GM19238 (cell line): ENCODE results near the gene ANKRD13D.
A peak's percentile ranks its signal among the peaks of the same experiment; 100 is the strongest.

Experiments
- DNase-seq: peaks from one replicate; pipeline ENCODE4 v3.0.0; 2011; ENCODE audit warnings: low spot score; ENCODE audit not compliant: insufficient read length

Gene ANKRD13D

DNA sequence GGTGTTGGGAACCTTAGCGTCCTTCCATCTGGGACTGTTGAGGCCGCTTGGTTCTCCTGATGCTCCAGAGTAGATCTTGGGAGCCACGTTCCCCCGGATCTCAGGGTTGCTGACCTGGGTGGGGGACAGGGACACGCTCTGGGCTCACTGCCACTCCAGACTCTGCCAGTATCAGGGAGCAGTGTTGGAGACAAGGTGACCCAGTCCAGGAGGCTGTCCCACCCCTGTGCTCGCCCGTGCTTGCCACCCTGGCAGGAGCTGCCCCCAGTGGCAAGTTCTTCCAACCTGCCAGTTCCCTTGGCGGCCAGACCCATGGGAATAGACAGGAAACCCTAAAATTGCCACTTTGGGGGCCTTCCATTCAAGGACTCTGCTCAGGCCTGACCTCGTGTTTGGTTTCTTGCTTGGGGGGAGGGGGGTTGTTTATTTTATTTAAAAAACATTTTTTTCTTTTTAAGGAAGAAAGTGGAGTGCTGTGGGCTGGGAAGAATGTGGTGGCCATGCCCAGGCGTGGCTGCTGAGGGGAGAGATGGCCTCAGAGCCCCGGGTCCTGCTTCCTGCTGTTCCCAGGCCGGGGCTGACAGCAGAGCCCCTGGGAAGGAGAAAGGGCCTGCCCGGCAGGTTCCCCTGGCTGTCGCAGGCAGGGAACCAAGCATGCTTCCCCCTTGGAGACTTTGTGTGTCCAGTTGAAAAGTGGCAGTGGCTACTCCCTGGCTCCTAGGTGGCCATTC, 15.7 kb upstream of the ANKRD13D start:
- DNase-seq = no peak

DNA sequence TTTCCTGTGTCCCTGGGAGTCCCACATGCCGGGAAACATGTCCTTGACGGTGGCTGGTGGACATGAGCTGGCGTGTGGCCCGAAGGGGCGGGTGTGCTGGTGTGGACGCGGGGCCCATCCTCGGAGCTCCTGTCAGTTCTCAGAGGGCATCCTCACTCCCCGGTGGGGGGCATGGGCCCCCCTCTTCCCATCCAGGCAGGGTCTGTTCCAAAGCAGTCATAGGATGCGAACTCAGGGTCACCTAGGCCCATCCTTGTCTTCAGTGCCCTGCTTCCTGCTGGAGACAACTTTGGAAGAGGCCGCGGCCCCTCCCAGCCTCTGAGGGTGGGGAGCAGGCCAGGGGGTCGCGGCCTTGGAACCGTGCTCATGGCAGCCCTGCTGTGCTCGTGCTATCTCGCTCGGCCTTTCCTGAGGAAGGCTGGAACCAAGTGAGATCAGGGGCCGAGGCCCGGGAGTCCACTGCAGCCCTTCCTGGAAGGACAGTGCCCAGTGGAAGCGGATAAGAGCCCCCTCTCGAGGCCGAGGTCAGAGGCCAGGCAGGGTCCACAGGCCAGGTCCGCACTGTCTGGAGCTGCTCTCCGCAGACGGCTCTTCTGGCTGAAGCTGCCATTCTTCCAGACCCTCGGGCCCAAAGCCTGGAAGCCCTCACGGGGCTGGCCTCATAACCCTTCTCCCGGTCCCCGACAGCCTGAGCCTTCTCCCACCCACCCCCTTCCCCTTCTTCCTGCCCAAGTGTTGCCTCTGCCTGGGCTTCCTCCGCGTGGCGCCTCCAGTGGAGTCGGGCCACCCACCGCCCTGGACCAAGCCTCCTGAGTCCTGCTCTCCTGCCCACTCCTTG, 14.1 kb upstream of the ANKRD13D start:
- DNase-seq = no peak

DNA sequence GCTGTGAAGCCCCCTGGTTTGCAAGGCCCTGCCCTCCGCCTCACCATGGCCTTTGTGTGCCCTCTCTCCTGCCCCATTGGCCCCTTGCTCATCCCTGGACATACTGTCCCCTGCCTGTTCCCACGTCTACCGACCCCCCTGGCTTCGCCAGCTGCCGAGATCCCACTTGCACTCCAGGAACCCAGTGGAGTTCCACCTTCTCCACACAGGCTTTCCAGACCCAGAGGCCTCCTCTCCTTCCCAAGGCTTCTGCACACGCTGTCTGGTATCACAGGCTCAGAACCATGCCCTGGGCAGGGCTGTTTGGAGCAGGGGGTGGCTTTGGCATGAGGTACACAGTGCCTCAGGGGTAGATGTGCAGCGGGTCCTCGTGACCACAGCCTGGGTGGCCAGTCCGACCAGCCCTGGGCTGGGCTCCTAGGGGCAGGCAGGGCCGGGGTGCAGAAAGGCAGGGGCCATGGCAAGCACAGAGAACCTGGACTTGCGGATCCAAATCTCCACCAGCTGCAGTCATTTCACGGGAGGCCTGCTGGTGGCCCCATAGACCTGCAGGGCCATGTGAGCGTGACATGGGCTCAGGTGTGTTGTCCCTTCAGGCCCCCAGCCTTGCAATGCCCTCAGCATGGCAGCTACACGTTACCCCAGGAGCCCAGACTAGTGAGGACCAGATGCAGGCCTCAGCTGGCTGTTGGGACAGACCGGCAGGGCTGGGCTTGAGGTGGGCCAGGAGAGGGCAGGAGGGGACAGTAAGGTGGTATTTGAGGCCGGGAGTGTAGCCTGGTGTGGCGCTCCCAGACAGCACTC, 13.3 kb upstream of the ANKRD13D start:
- no peak for DNase-seq

DNA sequence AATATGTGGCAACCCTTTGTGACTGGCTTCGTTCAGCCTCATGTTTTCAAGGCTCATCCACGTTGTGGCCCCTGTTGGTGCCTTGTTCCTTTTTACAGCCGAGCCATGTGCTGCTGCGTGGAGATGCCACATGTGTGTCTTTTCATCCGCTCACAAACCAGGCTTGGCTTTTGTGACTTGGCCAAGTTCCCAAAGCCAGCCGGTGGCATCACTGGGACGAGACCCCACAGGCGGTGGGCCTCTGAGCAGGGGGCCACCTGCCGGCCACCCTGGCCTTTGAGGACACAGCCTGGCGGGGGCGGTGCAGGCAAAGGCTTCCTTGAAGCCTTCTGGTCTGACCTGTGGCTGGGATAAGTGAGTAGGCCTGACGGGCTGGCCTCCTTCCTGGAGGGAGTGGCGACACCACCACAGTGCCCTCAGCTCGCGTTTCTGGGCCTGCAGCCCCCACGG, 12.3 kb upstream of the ANKRD13D start:
- no peak for DNase-seq

- DNase-seq = peak; percentile 97
These were observed 11.7 kb upstream of the ANKRD13D start for GRCh38 chr11:67277231-67277961.

DNA sequence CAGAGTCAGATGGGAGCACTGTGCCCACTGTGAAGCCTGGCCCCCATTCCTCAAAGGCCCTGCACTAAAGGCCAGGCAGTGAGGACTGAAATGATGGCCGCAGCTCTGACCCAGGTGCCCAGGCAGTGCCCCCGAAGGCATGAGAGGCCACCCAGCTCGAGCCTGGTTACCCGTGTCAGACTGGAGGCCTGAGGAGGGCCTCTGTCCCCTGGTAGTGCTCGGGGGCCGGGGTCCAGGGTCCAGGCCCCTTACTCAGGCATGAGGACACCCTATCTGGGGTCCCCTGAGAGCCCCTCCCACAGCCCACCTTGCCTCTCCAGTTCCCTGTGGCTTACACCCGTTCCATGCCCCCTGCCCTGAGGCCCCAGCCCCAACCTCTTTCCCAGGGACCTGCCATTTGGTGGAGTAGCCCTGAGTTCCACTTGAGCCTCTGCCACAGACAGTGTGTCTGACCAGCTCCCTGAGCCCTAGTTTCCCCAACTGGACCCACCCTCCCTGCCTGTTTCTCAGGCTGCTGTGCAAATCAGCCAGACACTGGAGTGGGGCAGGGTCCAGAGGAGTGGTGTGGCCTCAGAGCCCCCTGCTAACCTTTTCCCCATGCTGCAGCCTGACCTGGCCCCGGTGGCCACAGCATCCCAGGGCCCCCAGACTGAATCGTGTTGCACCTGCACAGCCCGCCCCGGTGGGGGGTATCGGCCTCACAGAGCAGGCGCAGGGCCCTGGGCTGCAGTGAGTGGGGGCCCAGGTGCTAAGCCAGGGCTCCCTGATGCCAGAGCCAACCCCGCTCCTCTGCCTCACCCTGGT, 10.8 kb upstream of the ANKRD13D start:
- no peak for DNase-seq

DNA sequence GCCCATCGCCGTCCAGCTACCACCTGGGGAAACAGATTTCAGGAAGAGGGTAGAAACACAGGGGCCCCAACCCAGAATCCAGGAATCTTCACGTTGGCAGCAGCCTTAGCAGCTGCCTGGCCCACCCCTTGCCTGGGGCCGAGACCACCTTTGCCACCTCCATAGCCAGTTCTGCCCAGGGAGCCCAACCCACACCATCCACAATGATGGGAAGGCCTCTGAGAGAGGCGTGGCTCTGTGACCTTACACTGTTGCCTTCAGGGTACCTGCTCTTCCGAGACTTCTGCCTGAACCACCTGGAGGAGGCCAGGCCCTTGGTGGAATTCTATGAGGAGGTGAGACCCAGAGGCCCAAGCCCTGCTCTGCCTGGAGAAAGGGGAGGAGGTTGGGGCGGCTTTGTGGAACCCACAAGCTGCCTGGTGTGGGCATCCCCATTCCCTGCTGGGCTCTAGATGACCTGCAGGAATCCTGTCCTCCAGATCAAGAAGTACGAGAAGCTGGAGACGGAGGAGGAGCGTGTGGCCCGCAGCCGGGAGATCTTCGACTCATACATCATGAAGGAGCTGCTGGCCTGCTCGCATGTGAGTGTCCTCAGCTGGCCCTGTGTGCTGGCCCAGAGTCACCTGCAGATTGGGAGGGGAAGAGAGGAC, 10.0 kb upstream of the ANKRD13D start:
- no peak for DNase-seq

- no peak for DNase-seq
These were observed 9.3 kb upstream of the ANKRD13D start for GRCh38 chr11:67279589-67280340.

- DNase-seq = no peak
These were observed 8.7 kb upstream of the ANKRD13D start for GRCh38 chr11:67280341-67280787.

DNA sequence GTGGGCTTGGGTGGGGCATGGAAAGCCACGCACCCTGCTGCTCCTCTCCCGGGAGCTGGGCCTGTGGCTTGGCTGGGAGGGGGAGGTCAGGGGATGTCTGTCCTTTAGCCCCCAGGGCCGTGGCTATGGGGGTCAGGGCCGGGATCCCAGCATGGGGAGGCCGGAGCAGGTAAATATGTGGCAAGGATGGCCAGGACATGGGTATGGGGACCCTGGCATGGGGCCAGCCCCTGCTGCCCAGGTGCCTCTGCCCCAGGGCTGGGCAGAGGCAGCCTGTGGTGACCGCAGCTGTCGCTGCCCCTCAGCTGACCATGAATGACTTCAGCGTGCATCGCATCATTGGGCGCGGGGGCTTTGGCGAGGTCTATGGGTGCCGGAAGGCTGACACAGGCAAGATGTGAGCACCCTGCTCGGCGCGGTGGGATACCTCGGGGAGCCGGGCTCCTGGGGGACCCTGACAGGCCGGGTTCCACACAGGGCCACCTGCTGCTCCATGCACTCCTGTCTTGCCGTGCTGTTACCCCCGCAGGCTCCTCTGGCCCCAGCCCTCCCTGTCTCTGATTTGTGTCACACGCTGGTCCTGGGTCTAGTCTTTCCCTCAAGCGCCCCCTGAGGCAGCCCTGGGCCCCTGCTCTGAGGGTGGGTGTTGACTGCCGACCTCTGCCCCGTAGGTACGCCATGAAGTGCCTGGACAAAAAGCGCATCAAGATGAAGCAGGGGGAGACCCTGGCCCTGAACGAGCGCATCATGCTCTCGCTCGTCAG, 8.1 kb upstream of the ANKRD13D start:
- no peak for DNase-seq

DNA sequence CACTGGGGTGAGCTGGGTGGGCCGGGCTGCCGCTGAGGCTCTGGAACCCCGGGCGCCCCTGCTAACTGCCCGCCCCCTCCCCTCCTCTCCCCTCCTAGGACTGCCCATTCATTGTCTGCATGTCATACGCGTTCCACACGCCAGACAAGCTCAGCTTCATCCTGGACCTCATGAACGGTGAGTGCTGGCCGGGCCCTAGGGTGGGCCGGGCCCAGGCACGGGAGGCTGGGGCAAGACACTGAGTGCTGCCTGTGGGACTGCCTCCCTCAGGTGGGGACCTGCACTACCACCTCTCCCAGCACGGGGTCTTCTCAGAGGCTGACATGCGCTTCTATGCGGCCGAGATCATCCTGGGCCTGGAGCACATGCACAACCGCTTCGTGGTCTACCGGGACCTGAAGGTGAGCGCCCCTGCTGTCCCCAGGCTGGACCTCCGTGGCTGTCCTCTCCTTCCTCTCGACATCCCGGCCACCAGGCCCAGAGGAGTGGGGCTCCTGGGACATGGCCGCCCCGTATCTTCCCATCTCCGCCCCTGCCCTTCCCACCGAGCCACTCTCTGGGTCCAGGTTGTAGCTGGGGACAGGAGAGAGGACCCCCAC, 7.5 kb upstream of the ANKRD13D start:
- no peak for DNase-seq

DNA sequence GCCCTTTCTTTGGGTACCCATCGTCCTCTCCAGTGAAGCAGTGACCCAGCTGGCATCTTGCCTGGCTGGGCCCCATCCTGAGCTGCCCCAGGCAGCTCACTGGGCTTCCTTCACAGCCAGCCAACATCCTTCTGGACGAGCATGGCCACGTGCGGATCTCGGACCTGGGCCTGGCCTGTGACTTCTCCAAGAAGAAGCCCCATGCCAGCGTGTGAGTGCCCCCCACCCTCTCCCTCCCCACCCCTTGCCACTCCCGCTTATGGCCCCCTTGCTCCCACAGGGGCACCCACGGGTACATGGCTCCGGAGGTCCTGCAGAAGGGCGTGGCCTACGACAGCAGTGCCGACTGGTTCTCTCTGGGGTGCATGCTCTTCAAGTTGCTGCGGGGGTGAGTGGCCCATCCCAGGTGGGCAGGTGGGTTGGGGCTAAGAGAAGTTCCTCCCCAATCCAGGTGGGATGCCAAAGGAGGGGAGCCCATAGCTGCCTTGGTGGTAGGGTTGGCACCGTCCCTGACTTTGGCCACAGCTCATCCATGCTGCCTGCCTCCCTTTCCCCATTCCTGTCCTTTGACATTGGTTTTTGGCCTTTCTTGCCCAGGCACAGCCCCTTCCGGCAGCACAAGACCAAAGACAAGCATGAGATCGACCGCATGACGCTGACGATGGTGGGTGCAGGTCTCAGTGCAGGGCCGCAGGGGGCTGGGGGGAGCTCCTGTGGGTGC, 6.8 kb upstream of the ANKRD13D start:
- DNase-seq = no peak

DNA sequence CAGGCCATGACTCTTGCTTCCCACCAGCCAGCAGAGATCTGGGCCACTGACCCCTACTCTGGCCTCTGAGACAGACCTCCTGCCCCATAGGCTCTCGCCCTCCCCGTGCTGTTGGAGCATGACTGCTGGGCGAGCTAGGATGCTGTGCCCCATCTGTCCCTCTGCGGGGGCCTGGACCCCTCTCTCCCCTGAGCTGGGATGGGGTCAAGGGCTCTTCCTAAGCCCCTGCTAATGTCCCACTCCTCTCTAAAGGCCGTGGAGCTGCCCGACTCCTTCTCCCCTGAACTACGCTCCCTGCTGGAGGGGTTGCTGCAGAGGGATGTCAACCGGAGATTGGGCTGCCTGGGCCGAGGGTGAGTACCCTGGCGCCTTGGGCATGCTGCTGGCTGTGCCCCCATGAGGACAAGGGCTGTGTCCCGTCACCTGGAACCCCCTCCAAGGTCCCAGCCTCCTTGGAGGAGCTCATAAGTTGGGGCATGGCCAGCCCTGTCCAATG, 6.2 kb upstream of the ANKRD13D start:
- DNase-seq = no peak

DNA sequence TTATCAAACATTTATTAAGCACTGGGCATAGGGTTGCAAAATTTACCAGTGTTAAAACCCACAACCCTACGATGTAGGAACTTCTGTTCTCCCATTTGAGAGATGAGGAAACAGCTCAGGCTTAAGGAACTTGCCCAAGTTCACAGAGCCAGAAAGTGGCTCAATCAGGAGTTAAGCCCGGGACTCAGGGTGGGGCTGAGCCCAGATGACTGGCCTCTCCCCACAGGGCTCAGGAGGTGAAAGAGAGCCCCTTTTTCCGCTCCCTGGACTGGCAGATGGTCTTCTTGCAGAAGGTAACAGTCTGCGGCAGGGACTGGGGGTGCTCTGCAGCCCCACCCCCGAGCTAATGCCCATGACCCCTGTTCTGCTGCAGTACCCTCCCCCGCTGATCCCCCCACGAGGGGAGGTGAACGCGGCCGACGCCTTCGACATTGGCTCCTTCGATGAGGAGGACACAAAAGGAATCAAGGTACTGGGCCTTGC, 5.6 kb upstream of the ANKRD13D start:
- no peak for DNase-seq

DNA sequence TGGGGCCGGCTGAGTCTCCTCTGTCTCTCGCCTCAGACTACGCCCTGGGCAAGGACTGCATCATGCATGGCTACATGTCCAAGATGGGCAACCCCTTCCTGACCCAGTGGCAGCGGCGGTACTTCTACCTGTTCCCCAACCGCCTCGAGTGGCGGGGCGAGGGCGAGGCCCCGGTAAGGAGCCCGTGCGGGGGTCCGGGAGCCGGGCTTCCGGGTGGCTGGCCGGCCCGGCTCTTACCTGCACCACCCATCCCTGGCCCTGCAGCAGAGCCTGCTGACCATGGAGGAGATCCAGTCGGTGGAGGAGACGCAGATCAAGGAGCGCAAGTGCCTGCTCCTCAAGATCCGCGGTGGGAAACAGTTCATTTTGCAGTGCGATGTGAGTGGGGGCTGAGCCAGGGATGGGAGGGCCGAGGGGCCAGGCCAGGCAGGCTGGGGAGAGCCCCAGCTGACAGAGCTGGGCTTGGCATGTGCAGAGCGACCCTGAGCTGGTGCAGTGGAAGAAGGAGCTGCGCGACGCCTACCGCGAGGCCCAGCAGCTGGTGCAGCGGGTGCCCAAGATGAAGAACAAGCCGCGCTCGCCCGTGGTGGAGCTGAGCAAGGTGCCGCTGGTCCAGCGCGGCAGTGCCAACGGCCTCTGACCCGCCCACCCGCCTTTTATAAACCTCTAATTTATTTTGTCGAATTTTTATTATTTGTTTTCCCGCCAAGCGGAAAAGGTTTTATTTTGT, 4.1 kb upstream of the ANKRD13D start:
- DNase-seq = no peak
